ENCODE results near the gene HHLA2. TPM values are rescaled to one million over a fixed set of nuclear protein-coding genes. Genes with fewer than 3 reads are reported as not detected.

HHLA2 gene
- total and polyA plus RNA-seq, 2 of the 8 experiments (the other 6 are each of a cell fraction or from before 2014, with no cell fraction given), result not detected

DNA sequence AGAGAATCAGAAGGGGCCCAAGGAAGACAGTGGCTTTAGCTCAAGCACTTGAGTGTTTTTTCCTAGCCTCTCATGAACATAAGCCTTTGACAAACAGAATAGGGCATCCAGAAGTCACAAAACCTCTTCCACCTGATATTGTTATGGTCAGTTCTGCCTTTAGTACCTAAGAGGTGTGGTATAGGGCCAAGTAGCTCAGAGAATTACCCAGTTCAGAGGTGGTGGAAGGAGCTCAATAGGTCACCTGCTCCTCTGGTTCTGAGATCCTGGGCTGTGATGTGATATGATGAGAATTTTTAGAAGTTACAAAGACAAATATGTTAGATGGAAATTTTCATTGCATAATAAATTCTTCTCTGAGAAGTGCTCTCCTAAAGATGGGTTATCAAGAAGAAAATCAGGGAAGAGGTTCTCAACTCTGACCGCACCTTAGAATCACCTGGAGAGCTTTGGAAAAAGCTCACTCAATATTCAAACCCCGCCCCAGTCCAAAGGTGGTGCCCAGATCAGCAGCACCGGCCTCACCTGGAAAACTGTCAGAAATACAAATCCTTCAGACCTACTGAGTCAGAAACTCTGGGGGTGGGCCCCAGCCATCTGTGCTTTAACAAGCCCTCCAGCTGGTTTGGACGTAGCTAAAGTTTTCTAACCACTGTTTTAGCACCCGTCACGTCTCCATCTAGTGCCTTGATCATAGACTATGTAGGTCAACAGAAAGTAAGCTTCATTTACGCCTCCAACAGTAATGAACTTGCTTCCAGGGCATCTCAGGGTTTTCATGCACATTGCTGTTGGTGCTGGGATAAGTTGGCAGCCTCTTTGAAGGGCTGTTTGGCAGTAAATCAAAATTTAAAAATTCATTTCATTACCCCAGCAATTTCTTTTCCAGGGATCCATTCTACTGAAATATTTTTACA, 112.8 kb downstream of the HHLA2 start (continued):
- TF ChIP-seq, protein P1, sequence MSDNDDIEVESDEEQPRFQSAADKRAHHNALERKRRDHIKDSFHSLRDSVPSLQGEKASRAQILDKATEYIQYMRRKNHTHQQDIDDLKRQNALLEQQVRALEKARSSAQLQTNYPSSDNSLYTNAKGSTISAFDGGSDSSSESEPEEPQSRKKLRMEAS (IDR thresholded peaks at IDR 0.05), result no peak
- TF ChIP-seq NRF1 (IDR thresholded peaks at IDR 0.05; ENCODE audit: low read depth, low read length) (no peak), KDM5A (IDR thresholded peaks at IDR 0.05; ENCODE audit: low read length) (no peak), ASH2L (IDR thresholded peaks at IDR 0.05; ENCODE audit: low read length) (no peak), NANOG (IDR thresholded peaks at IDR 0.05; ENCODE audit: insufficient read depth, low read depth, low read length, poor library complexity, severe bottlenecking) (no peak), KDM1A (IDR thresholded peaks at IDR 0.05; ENCODE audit: borderline replicate concordance, low read length) (no peak)
